GM12878 (cell line): ENCODE data around the gene CAMK2A. TPM values are rescaled to one million over a fixed set of nuclear protein-coding genes. Genes with fewer than 3 reads are reported as not detected.

Source experiments
- ATAC-seq: fragments of 200-7000 bp; cut with Tn5 transposase; 3 replicates; pipeline ENCODE4 v1.9.1; 2020; ENCODE audit warnings: mild to moderate bottlenecking, moderate library complexity
- BruUV-seq: library from RNA; stranded (reverse); fragments of 400-500 nt; replicated peaks from 2 replicates; lab custom pipeline; 2021; lab: Mats Ljungman, UMichigan
- CTCF ChIA-PET: fragments of 300-600 bp; sonication (Branson Sonifier 250); formaldehyde crosslinking; extraction: SDS; loops from one replicate; lab custom pipeline; 2021; ENCODE audit warnings: inconsistent platforms; lab: Yijun Ruan, JAX
- POLR2A ChIA-PET: fragments of 350-600 bp; formaldehyde crosslinking; extraction: SDS; loops from one replicate; lab custom pipeline; 2021; ENCODE audit warnings: inconsistent platforms; lab: Charles Lee
- RAD21 ChIA-PET: fragments of 300-600 bp; sonication (Branson Sonifier 250); formaldehyde crosslinking; loops from one replicate; lab custom pipeline; 2023; ENCODE audit warnings: antibody characterized with exemption; ENCODE audit not compliant: unreplicated experiment; lab: Charles Lee
- SMC1A ChIA-PET: fragments of 300-600 bp; sonication (Branson Sonifier 250); formaldehyde crosslinking; loops from one replicate; lab custom pipeline; 2023; ENCODE audit not compliant: unreplicated experiment, uncharacterized antibody; lab: Charles Lee
- DNase-seq: peaks from one replicate; pipeline ENCODE4 v3.0.0-alpha.2; 2011; ENCODE audit warnings: low read depth, low spot score
- FAIRE-seq: peaks from 3 replicates; lab custom pipeline; 2011; peaks lifted over from hg19 to GRCh38; lab: Jason Lieb, UNC
- H2AFZ ChIP-seq: 2 replicates; pipeline ENCODE4 v1.6.0; 2011; ENCODE audit warnings: low read depth, low read length, control low read depth; ENCODE audit not compliant: control insufficient read depth
- H3K27ac ChIP-seq: 2 replicates; pipeline ENCODE4 v1.5.1; 2011; ENCODE audit warnings: control low read depth; ENCODE audit not compliant: control insufficient read depth, insufficient read depth
- H3K27me3 ChIP-seq, 2 experiments: replicated peaks in 1 of 2; 2 replicates each; pipeline versions ENCODE4 v1.6.0 to v1.6.1; 2011; ENCODE audit warnings: low read length in 1 of 2; ENCODE audit not compliant: control insufficient read depth in 2 of 2, insufficient read depth in 2 of 2
- H3K36me3 ChIP-seq, 2 experiments: 2 replicates each; pipeline ENCODE4 v1.5.1; 2011; ENCODE audit warnings: low read length in 1 of 2; ENCODE audit not compliant: control insufficient read depth in 2 of 2, insufficient read depth in 2 of 2
- H3K4me1 ChIP-seq: 2 replicates; pipeline ENCODE4 v1.6.1; 2011; ENCODE audit warnings: mild to moderate bottlenecking, low read length, moderate library complexity, mixed read lengths; ENCODE audit not compliant: control insufficient read depth, insufficient read depth
- H3K4me2 ChIP-seq: 2 replicates; pipeline ENCODE4 v1.6.0; 2011; ENCODE audit warnings: control low read depth; ENCODE audit not compliant: control insufficient read depth, insufficient read depth
- H3K4me3 ChIP-seq: fragments of 200-600 bp; sonication (generic); 2 replicates; pipeline ENCODE4 v1.5.1; 2016
- H3K79me2 ChIP-seq: 2 replicates; pipeline ENCODE4 v1.6.0; 2011; ENCODE audit warnings: low read length; ENCODE audit not compliant: control insufficient read depth, insufficient read depth
- H3K9ac ChIP-seq: 2 replicates; pipeline ENCODE4 v1.8.0; 2011; ENCODE audit warnings: low read length, control low read depth, mixed read lengths; ENCODE audit not compliant: control insufficient read depth, insufficient read depth
- H3K9me3 ChIP-seq: replicated peaks from 3 replicates; pipeline ENCODE4 v1.5.1; 2011; ENCODE audit warnings: mild to moderate bottlenecking, low read length; ENCODE audit not compliant: control insufficient read depth, insufficient read depth
- H4K20me1 ChIP-seq: 2 replicates; pipeline ENCODE4 v1.6.0; 2011; ENCODE audit not compliant: control insufficient read depth, insufficient read depth
- ATF7 ChIP-seq: fragments of 450-650 bp; IDR thresholded peaks from 2 replicates; pipeline ENCODE4 v1.6.1; 2016; ENCODE audit warnings: low read depth, mild to moderate bottlenecking
- BACH1 ChIP-seq: fragments of 450-650 bp; IDR thresholded peaks from 2 replicates; pipeline ENCODE4 v1.6.1; 2017; ENCODE audit warnings: mild to moderate bottlenecking, borderline replicate concordance
- CREM ChIP-seq: IDR thresholded peaks from 2 replicates; pipeline ENCODE4 v1.6.1; 2014; ENCODE audit warnings: antibody characterized with exemption, low read depth
- DPF2 ChIP-seq: fragments of 450-650 bp; IDR thresholded peaks from 2 replicates; pipeline ENCODE4 v1.6.1; 2017; ENCODE audit warnings: mild to moderate bottlenecking
- GATAD2B ChIP-seq: fragments of 450-650 bp; conservative IDR thresholded peaks from 2 replicates; pipeline ENCODE4 v1.6.1; 2017; ENCODE audit warnings: low read depth, mild to moderate bottlenecking, moderate library complexity
- HDAC6 ChIP-seq: fragments of 200-600 bp; sonication (generic); IDR thresholded peaks from one replicate; pipeline ENCODE4 v1.8.0; 2017; ENCODE audit warnings: antibody characterized with exemption; ENCODE audit not compliant: unreplicated experiment
- JUND ChIP-seq: IDR thresholded peaks from 2 replicates; pipeline ENCODE4 v1.6.1; 2012; ENCODE audit warnings: low read depth, mild to moderate bottlenecking, low read length, improper control_type of control experiment, moderate library complexity
- KLF5 ChIP-seq: fragments of 450-650 bp; IDR thresholded peaks from 2 replicates; pipeline ENCODE4 v1.6.1; 2014; ENCODE audit warnings: mild to moderate bottlenecking; ENCODE audit not compliant: partially characterized antibody
- NFXL1 ChIP-seq: fragments of 450-650 bp; IDR thresholded peaks from 2 replicates; pipeline ENCODE4 v1.6.1; 2017; ENCODE audit warnings: antibody characterized with exemption, mild to moderate bottlenecking, borderline replicate concordance
- PAX5 ChIP-seq: IDR thresholded peaks from 2 replicates; pipeline ENCODE4 v1.6.1; 2011; ENCODE audit warnings: low read depth, low read length, borderline replicate concordance
- REST ChIP-seq: IDR thresholded peaks from 2 replicates; pipeline ENCODE4 v1.6.1; 2012; ENCODE audit warnings: mild to moderate bottlenecking, low read depth, low read length
- SREBF1 ChIP-seq: IDR thresholded peaks from 2 replicates; pipeline ENCODE4 v1.6.1; 2012; ENCODE audit warnings: mild to moderate bottlenecking, low read length
- TCF3 ChIP-seq: IDR thresholded peaks from 2 replicates; pipeline ENCODE4 v1.6.1; 2012; ENCODE audit warnings: low read depth, mild to moderate bottlenecking, low read length, borderline replicate concordance; ENCODE audit not compliant: insufficient read depth
- ZNF622 ChIP-seq: fragments of 450-650 bp; IDR thresholded peaks from 2 replicates; pipeline ENCODE4 v1.6.1; 2017; ENCODE audit warnings: mild to moderate bottlenecking, inconsistent platforms
- ZNF687 ChIP-seq: fragments of 450-650 bp; IDR thresholded peaks from 2 replicates; pipeline ENCODE4 v1.6.1; 2017; ENCODE audit warnings: mild to moderate bottlenecking, moderate library complexity
- WGBS: methylation state at CpG from one replicate; pipeline ENCODE4 v1.1.6; 2016; ENCODE audit warnings: low lambda C conversion rate; ENCODE audit not compliant: insufficient replicate concordance, insufficient coverage; ENCODE audit errors: missing lambda C conversion rate; 5-methylcytosine and 5-hydroxymethylcytosine counted together
- in situ Hi-C: fragments of 300-500 bp; cut with MboI; formaldehyde crosslinking; loops from 9 replicates; pipeline ENCODE4 v1.14.3; 2018; ENCODE audit warnings: mixed read lengths
- intact Hi-C: fragments of 100-400 bp; cut with micrococcal nuclease; formaldehyde crosslinking; loops from one replicate; pipeline ENCODE4 v1.14.2; 2022; ENCODE audit not compliant: unreplicated experiment
- polyA plus RNA-seq, 11 experiments: library from polyadenylated mRNA; depleted of rRNA in 4 of 11; unstranded in 6 of 11; stranded (reverse) in 5 of 11; fragments of >200 nt; fragmentation: Nextera tagmentation in 4 of 11; fragmentation: Illumina TruSeq in 1 of 11; extraction: Ambion mirVana in 4 of 11; extraction: Trizol in 1 of 11; gene quantifications; 1 replicate in 1 of 11; 2 replicates in 10 of 11; pipeline versions ENCODE4 v1.2.1 to v1.2.3, GENCODE V29; 2011 to 2016; ENCODE audit warnings: inconsistent platforms in 2 of 11, missing spikeins in 2 of 11, low read depth in 1 of 11
- total RNA-seq, 4 experiments: library from RNA; depleted of rRNA in 3 of 4; stranded (reverse); fragments of >200 nt in 3 of 4; fragmentation: Illumina TruSeq in 1 of 4; extraction: Trizol in 1 of 4; gene quantifications; 2 replicates each; pipeline versions ENCODE4 v1.2.1 to v1.2.3, GENCODE V29; 2013 to 2021
- TF ChIP-seq, protein P1 (sequence below): fragments of 450-650 bp; IDR thresholded peaks from 2 replicates; pipeline ENCODE4 v1.6.1; 2018; ENCODE audit warnings: mild to moderate bottlenecking, low read depth, moderate library complexity; ENCODE audit not compliant: partially characterized antibody

Gene CAMK2A
- total and polyA plus RNA-seq, 10 of the 15 experiments (the other 5 are each of a cell fraction or from before 2014, with no cell fraction given), result 0.11 TPM; not detected in 9

DNA sequence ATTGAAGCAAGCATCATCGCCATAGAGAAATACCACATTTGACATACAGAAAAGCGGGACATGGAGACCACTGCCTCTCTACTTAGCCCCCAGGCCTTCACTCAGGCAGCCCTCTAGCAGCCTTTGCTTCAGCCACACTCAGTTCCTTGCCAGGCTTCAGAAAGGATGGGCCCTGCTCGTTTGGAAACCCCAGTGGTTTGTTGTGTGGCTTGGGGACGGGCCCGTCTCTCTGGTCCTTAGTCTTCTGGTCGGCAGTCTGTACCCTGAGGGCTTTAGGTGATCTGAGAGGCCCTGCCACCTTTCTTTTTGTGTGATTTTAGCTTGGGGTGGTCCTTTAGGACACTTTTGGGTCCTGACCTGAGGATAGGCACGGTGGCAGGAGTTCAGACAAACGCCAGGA lies 34.2 kb upstream of the CAMK2A start:
- H3K79me2 ChIP-seq, result no peaks in the 10 kb centered on the region
- no peaks in the 10 kb centered on the region; a peak in 1 of 4 replicates for H3K27me3 ChIP-seq
- ChIA-PET POLR2A (no interaction called here), RAD21 (no interaction called here), SMC1A (no interaction called here), CTCF (no interaction called here)
- H3K4me1 ChIP-seq, result no peaks in the 10 kb centered on the region
- intact Hi-C loops (no loop called here), in situ Hi-C loops (no loop called here)
- ATAC-seq (peak; percentile 69), FAIRE-seq (no peak), DNase-seq (no peak)
- H4K20me1 ChIP-seq, result no peaks in the 10 kb centered on the region
- H3K36me3 ChIP-seq, result no peaks in the 10 kb centered on the region
- no peak overlapping the region for H3K4me2 ChIP-seq
- no peak overlapping the region for H2AFZ ChIP-seq
- no peaks in the 10 kb centered on the region for H3K9me3 ChIP-seq
- no TSS peak for BruUV-seq
- H3K9ac ChIP-seq, result no peak overlapping the region
- WGBS, result 7% methylated on average over 8 of the region's 8 CpGs
- H3K27ac ChIP-seq, result no peak overlapping the region
- no peak overlapping the region for H3K4me3 ChIP-seq
- TF ChIP-seq CREM, result no peak
- TF ChIP-seq HDAC6, result no peak
- TF ChIP-seq ZNF622, result no peak
- no peak for TF ChIP-seq SREBF1
- TF ChIP-seq ATF7, result no peak
- TF ChIP-seq GATAD2B, result no peak
- no peak for TF ChIP-seq TCF3
- TF ChIP-seq, protein P1, sequence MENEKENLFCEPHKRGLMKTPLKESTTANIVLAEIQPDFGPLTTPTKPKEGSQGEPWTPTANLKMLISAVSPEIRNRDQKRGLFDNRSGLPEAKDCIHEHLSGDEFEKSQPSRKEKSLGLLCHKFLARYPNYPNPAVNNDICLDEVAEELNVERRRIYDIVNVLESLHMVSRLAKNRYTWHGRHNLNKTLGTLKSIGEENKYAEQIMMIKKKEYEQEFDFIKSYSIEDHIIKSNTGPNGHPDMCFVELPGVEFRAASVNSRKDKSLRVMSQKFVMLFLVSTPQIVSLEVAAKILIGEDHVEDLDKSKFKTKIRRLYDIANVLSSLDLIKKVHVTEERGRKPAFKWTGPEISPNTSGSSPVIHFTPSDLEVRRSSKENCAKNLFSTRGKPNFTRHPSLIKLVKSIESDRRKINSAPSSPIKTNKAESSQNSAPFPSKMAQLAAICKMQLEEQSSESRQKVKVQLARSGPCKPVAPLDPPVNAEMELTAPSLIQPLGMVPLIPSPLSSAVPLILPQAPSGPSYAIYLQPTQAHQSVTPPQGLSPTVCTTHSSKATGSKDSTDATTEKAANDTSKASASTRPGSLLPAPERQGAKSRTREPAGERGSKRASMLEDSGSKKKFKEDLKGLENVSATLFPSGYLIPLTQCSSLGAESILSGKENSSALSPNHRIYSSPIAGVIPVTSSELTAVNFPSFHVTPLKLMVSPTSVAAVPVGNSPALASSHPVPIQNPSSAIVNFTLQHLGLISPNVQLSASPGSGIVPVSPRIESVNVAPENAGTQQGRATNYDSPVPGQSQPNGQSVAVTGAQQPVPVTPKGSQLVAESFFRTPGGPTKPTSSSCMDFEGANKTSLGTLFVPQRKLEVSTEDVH, result no peak
- TF ChIP-seq REST, result no peak
- TF ChIP-seq ZNF687, result no peak
- no peak for TF ChIP-seq BACH1
- TF ChIP-seq JUND, result no peak
- no peak for TF ChIP-seq PAX5
- no peak for TF ChIP-seq KLF5
- no peak for TF ChIP-seq NFXL1
- no peak for TF ChIP-seq DPF2
